ENCODE measurements around the gene ZNF609. TPM values are rescaled to one million over a fixed set of nuclear protein-coding genes. Genes with fewer than 3 reads are reported as not detected.
"Not testable (repeated sequence)": the region's sequence is repeated elsewhere in the genome, so short reads cannot be mapped to it uniquely, and the experiment has no call there.

ZNF609 gene
- total RNA-seq, 1 experiment from 2014 or later: 7.5 TPM

DNA sequence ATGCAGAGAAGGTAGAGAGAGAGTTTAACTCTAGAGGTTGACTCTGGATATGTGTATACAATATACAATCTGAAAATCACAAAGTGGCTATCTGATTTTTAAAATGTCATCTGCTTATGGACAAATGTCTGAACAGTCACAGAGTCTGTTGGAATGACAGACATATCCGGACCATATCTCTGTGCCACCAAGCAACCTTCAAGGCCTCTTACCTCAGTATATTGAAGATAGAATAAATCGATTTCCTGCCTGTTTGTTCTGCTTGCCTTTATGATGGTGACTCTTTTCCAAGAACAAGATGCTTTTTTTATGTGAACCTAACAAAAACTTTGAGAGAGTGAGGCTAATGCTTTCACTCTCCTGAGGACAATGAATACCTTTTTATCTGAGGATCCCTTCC lies 163.9 kb downstream of the ZNF609 start:
- DNase-seq (ENCODE audit: low read depth): no peak
- in situ Hi-C loops (cut with HindIII; ENCODE audit: low pct_unique_long_range_greater_than_20kb, low sequenced_read_pairs): no loop called here

DNA sequence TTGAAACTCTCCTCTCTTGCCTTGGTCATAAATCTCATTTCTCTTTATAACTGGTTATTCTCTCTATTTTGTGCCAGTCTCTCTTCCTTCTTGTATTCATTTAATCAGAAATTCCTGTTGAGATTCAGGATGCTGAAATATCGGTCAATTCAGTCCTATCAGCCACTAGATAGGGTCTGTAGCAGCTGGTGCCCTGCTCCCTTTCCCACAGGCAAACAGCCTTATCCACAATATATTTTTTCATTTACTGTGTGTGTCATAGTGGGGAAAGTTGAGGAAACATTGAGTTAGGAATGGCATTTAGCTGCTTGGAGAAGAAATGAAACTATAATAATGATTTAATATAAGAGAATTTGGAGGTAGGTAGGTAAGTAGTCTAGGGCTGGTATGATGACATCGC lies 168.7 kb downstream of the ZNF609 start:
- in situ Hi-C loops (cut with HindIII; ENCODE audit: low pct_unique_long_range_greater_than_20kb, low sequenced_read_pairs): no loop called here
- no peak for DNase-seq (ENCODE audit: low read depth)

DNA sequence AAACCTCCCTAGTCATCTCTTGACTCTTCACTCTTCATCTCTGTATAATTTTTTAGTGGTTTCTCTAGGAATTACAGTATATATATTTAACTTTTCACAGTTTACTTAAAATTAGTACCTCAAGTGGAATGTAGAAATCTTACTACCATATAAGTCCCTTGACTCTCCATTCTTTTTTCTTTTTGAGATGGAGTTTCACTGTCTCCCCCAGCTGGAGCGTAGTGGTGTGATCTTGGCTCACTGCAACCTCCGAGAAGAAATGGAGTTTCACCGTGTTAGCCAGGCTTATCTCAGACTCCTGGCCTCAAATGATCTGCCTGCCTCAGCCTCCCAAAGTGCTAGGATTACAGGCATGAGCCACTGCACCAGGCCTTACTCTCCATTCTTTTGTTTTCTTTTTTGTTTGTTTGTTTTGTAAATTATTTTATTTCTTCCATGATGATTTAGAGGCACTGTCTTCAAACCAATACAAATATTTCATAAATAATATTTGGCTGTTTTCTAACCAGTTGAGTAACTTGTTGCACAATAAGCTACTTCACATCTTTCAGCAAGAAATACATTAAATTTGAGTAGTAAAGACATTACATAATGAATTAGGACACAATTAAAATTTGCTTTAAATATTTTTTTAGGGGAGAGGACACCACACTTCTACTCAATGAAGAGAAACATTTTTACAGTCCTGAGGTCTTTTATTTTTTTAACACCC lies 170.2 kb downstream of the ZNF609 start:
- DNase-seq (ENCODE audit: low read depth): no peak
- in situ Hi-C loops (cut with HindIII; ENCODE audit: low pct_unique_long_range_greater_than_20kb, low sequenced_read_pairs): no loop called here

DNA sequence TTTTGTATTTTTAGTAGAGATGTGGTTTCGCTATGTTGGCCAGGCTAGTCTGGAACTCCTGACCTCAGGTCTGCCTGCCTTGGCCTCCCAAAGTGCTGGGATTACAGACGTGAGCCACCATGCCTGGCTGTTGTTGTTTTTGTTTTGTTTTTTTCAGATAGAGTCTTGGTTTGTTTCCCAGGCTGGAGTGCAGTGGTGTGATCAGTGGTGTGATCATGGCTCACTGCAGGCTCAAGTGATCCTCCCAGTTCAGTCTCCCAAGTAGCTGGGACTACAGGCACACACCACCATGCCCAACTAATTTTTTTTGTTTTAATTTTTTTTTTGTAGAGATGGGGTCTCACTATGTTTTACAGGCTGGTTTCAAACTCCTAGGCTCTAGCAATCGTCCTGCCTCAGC lies 172.3 kb downstream of the ZNF609 start:
- in situ Hi-C loops (cut with HindIII; ENCODE audit: low pct_unique_long_range_greater_than_20kb, low sequenced_read_pairs): not testable (repeated sequence)
- peak; percentile 16 for DNase-seq (ENCODE audit: low read depth)

DNA sequence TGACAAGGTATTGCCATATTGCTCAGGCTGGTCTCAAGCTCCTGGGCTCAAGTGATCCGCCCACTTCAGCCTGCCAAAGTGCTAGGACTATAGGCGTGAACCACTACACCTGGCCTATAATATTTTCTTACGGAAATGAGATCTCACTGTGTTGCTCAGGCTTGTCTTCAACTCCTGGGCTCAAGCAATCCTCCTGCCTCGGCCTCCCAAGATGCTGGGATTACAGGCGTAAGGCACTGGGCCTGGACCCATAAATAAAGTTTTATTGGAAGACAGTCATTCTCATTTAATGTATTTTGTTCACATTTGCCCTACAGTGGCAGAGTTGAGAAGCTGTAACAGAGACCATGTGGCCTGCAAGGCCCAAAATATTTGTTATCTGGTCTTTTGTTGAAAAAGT lies 173.0 kb downstream of the ZNF609 start:
- DNase-seq (ENCODE audit: low read depth): no peak
- in situ Hi-C loops (cut with HindIII; ENCODE audit: low pct_unique_long_range_greater_than_20kb, low sequenced_read_pairs): no loop called here

DNA sequence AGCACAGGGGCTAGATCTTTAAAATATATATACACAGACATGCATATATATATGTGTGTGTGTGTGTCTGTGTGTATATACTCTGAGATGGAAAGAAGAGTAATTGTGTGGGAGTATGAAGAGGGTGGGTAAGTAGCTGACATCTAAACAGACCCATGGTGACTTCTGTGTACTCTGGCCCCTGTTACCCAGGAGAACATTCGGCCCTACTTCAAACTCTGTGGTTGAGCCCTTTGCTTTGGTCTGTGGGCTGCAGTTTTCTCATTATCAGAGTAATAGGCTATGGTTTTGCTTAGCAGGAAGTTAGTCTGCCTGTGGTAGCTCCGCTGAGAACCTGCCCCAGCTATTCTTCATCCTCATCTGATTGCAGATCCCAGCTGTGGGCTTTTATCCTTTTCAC lies 173.6 kb downstream of the ZNF609 start:
- DNase-seq (ENCODE audit: low read depth): no peak

DNA sequence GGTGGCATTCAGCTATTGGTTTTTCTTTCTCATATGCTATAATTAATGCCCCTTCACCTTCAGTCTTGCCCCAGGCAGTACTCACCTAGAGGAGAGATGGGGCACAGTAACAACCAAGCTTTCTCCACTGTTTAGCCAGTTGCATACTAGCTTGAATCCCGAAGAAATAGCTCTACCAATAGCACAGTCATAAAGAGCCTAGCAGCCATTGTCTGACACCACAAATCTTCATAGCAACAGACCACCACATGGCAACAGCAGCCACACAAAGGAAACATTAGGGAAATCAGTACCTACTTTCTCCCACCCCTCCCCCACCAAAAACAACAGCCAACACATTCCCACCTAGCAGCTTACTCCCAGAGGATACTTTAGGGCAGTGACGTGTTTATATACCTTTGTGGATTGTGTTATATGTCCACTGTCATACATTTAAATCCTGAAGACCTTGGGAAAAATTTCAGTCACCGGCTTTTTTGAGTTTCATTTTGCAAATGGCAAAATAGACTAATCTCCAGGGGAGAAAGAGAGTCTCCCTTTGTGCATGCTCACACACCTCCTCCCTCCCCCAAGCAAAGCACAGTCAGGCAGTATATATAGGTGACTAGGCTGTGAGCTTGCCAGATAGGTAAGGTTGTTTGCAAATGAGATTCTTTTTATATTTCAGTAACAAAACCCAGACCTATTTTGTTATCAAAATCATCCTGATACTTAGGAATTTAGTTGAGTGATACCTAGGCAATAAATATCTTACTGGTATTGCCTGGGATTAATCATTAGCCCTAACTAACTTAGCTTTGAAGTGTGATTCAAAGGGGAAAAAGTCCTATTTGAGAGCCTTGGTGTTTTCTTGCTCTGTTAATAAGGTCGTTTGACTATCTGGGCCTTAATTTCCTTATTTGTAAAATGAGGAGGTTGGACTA lies 174.5 kb downstream of the ZNF609 start:
- peak; percentile 82 for DNase-seq (ENCODE audit: low read depth)
- in situ Hi-C loops (cut with HindIII; ENCODE audit: low pct_unique_long_range_greater_than_20kb, low sequenced_read_pairs): no loop called here

More for the DNA sequence above, 173.6 kb downstream of the ZNF609 start:
- in situ Hi-C loops (cut with HindIII; ENCODE audit: low pct_unique_long_range_greater_than_20kb, low sequenced_read_pairs): no loop called here

DNA sequence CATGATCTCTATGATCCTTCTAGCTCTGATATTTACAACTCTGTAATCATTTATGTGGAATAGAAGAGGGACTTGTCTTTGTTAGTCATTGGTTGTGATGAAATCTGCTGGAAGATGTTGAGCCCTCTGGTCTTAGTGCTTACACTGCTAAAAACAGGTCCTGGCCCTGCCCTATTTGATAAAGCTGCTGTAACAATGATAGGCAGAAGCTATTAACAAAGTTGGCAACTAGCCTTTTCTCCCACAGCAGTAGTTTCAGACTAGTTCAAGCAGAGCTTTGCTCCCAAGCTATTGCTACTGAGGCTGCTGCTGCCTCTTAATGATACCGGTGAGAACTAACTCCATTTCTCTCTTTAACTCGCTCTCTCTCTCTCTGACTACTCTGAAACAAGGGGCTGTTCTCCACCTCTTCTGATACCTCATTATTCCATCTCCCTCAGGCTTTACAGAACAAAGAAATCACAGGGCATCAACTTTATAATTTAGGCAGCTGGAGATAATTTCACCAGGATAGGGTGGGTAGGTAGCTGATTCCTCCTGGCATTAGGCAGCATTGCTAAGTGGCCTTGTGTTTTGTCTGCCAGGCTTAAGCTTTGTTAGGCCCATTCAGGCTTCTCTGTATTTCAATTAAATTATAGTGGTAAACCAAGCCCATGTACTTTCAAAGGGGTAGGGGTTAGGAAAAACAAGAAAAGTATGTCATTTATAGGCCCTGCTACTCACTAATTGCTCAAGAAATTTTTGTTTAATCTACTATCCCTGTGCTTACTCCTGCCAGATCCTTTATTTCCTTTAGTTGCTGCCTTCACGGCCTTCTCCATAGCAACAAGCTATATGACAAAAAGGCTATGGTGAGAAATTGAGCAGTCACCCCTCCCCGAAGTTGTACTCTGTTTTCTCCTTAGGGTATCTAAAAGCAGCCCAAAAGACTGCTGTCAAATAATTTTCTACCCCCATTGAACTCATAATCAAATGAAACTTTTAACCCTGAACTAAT lies 175.4 kb downstream of the ZNF609 start:
- no peak for DNase-seq (ENCODE audit: low read depth)
- in situ Hi-C loops (cut with HindIII; ENCODE audit: low pct_unique_long_range_greater_than_20kb, low sequenced_read_pairs): no loop called here

DNA sequence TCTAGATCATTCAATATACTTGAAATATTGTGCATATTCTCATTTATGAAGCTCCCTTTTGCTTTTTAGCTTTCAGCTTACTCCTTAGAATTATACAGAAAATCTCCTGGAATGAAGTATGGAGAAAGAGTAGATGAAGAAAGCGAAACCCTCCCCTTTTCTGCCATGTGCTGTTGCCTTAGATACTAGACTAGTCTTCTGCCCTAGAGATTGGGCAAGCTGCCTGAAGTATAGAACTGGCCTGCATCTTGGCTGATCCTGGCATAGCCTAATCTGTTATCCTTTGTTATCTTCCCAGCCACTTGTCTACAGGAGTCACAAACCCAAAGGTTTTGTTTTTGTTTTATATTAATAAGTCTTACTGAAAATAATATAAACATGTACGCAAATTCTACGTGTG lies 176.2 kb downstream of the ZNF609 start:
- in situ Hi-C loops (cut with HindIII; ENCODE audit: low pct_unique_long_range_greater_than_20kb, low sequenced_read_pairs): no loop called here
- no peak for DNase-seq (ENCODE audit: low read depth)

DNA sequence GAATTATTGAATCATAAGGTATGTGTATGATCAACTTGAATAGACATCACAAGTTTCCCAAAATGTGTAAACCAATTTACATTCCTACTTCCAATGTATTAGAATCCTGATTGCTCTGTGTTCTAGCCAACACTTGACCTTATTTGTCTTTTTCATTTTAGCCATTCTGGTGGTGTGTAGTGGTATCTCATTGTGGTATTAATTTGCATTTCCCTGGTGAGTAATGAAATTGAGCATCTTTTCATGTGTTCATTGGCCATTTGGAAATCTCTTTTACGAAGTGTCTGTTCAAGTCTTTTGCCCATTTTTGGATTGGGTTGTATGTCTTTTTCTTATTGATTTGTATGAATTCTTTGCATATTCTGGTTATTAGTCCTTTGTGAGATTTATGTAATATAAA lies 177.0 kb downstream of the ZNF609 start:
- in situ Hi-C loops (cut with HindIII; ENCODE audit: low pct_unique_long_range_greater_than_20kb, low sequenced_read_pairs): no loop called here
- DNase-seq (ENCODE audit: low read depth): no peak

DNA sequence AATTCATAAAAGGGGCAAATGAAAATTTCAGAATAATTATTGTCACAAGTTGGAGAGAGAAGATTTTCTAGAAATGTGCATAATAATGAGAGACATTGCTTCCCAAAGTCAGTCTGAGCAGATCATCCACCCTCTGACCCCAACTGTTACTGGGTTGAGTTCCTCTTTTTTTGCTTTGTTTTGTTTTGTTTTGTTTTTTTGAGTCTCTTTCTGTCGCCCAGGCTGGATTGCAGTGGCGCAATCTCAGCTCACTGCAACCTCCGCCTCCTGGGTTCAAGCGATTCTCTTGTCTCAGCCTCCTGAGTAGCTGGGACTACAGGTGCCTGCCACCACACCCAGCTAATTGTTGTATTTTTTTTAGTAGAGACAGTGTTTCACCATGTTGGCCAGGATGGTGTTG lies 179.4 kb downstream of the ZNF609 start:
- DNase-seq (ENCODE audit: low read depth); in situ Hi-C loops (cut with HindIII; ENCODE audit: low pct_unique_long_range_greater_than_20kb, low sequenced_read_pairs): not testable (repeated sequence)

DNA sequence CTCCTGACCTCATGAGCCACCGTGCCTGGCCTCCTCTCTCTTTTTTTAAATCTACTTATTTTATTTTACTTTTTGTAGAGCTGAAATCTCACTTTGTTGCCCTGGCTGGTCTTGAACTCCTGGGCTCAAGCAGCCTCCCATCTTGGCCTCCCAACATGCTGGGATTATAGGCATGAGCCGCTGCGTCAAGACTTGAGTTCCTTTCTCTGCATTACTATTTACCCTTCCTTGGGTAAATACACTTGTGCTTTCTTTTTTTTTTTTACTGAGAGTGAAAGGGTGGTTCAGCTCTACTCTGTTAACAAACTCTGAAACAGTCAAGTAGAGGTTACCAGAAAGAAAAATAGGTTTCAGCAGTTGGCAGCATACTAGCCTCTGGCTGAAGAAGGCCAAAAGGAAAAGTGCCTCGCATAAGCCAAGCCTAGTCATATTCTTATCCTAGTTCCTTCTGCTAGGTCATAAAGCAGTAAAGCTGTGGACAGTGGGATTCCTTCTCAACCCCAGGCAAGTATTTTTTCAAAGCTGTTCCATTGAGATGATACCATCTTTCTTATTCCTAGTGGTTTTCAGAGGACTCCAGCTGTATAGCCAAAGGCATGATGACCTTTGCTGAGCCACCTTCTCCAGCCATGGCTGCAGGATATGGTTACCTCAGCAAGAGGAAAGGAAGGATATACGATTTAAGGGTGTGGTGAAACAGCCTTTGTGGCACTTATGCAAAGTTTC lies 179.9 kb downstream of the ZNF609 start:
- no peak for DNase-seq (ENCODE audit: low read depth)
- in situ Hi-C loops (cut with HindIII; ENCODE audit: low pct_unique_long_range_greater_than_20kb, low sequenced_read_pairs): no loop called here

DNA sequence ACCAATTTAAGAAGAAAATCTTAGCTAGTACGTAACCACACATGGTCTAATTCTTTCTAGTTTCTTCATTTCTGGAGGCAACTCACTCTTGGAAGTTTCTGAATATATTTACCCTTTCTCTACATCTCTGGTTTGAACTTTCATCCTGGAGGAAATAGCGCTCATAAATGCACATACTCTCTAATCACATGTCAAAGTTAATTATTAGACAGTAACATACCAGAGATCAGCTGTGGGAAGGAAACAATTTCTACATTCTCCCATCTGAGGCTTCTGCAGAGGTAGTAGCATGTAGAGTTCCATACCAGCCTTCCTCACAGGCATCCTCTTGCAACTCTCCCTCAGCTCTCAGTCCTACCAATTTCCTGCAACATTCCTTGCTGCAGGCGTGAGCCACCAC lies 182.5 kb downstream of the ZNF609 start:
- in situ Hi-C loops (cut with HindIII; ENCODE audit: low pct_unique_long_range_greater_than_20kb, low sequenced_read_pairs): no loop called here

DNA sequence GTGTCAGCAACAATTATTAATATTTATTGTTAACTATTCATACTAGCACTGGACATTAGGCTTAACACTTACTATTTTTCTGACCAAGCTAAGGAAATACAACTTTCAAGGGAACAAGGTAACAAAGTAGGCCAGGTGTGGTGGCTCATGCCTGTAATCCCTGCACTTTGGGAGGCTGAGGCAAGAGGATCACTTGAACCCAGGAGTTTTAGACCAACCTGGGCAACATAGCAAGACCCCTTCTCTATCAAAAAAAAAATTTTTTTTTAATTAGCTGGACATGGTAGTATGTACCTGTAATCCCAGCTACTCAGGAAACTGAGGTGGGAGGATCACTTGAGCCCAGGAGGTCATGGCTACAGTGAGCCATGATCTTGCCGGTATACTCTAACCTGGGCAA lies 183.3 kb downstream of the ZNF609 start:
- in situ Hi-C loops (cut with HindIII; ENCODE audit: low pct_unique_long_range_greater_than_20kb, low sequenced_read_pairs): no loop called here
- no peak for DNase-seq (ENCODE audit: low read depth)

More for the DNA sequence above, 182.5 kb downstream of the ZNF609 start:
- peak; percentile 51 for DNase-seq (ENCODE audit: low read depth)

DNA sequence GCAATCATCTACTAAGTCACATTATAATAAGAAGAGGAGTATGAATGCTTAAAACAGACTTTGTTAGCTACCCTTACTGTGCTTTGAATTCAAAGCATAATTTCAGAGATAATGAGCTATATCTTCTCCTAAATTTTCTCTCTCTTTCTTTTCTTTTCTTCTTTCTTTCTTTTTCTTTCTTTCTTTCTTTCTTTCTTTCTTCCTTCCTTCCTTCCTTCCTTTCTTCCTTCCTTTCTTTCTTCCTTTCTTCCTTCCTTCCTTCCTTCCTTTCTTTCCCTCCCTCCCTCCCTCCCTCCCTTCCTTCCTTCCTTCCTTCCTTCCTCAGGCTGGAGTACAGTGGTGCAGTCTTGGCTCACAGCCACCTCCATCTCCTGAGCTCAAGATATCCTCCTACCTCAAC lies 184.4 kb downstream of the ZNF609 start:
- in situ Hi-C loops (cut with HindIII; ENCODE audit: low pct_unique_long_range_greater_than_20kb, low sequenced_read_pairs); DNase-seq (ENCODE audit: low read depth): not testable (repeated sequence)

DNA sequence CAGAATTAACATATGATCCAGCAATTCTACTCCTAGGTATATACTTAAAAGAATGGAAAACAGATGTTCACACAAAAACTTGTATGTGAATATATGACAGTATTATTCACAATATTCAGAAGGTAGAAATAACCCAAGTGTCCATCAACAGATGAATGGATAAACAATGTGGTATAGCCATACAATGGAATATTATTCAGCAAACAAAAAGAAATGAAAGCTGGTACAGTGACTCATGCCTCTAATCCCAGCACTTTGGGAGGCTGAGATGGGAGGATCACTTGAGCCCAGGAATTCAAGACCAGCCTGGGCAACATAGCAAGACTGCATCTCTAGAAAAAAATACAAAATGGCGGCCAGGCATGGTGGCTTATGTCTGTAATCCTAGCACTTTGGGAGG lies 185.6 kb downstream of the ZNF609 start:
- DNase-seq (ENCODE audit: low read depth): no peak
- in situ Hi-C loops (cut with HindIII; ENCODE audit: low pct_unique_long_range_greater_than_20kb, low sequenced_read_pairs): no loop called here

DNA sequence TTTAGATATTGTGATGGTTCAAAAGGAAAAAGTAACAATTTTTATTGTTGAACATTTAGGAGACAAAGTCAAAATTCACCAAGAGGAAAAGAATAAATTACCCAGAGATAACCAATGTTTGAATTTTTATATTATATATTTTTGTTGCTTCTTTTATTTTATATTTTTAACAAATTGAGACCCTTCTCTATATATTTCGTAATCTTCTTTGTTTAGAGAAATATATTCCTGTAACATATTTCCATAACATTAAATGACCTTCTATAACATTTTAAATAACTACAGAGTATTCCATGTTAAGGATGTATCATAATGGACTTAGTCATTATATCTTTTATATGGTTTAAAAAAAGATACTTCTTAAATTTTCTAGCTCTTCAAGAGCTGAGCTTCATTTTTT lies 187.0 kb downstream of the ZNF609 start:
- DNase-seq (ENCODE audit: low read depth): no peak
- in situ Hi-C loops (cut with HindIII; ENCODE audit: low pct_unique_long_range_greater_than_20kb, low sequenced_read_pairs): no loop called here

DNA sequence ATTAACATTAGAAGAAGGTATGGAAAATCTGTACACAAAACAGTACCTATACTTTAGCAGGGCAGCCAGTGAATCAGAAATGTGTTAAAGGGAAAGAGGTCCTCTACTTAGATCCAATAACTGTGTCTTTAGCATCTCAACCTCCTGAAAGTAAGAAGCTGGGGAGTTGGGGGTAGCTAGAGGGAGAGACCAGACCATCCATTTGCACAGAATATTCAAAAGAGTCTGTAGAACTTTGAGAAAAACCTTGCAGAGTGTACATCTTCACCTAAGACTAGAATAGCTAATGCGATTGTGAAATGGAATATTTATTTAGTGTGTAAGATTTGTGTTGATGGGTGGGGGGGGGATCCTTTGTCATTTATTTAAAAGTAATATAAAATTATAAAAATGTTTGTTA lies 190.2 kb downstream of the ZNF609 start:
- in situ Hi-C loops (cut with HindIII; ENCODE audit: low pct_unique_long_range_greater_than_20kb, low sequenced_read_pairs): no loop called here
- DNase-seq (ENCODE audit: low read depth): no peak
